GM06990 (cell line): ENCODE results near the gene SLC35G2.

Source experiments
- DNase-seq: peaks from one replicate; pipeline ENCODE4 v3.0.0-alpha.2; 2011; ENCODE audit not compliant: insufficient read length; ENCODE audit errors: extremely low read depth
- H3K27me3 ChIP-seq: replicated peaks from 2 replicates; pipeline ENCODE4 v1.6.0; 2011; ENCODE audit warnings: low read length; ENCODE audit not compliant: control insufficient read depth, insufficient read depth
- H3K36me3 ChIP-seq: 2 replicates; pipeline ENCODE4 v1.5.1; 2011; ENCODE audit warnings: low read length; ENCODE audit not compliant: control insufficient read depth, insufficient read depth
- H3K4me3 ChIP-seq: replicated peaks from 2 replicates; pipeline ENCODE4 v1.5.1; 2011; ENCODE audit warnings: low read depth, mild to moderate bottlenecking, control low read depth, low read length
- CTCF ChIP-seq: IDR thresholded peaks from 2 replicates; pipeline ENCODE4 v1.5.1; 2011; ENCODE audit warnings: low read length, control low read depth, mild to moderate bottlenecking, inconsistent platforms; ENCODE audit not compliant: insufficient read depth, poor library complexity, severe bottlenecking

The SLC35G2 gene

GRCh38 chr3:136835813-136836510, 17.0 kb downstream of the SLC35G2 start:
- TF ChIP-seq CTCF, result no peak
- H3K27me3 ChIP-seq, result no peaks in the 10 kb centered on the region
- DNase-seq, result no peak
- H3K4me3 ChIP-seq, result no peak overlapping the region
- H3K36me3 ChIP-seq, result no peaks in the 10 kb centered on the region; the same call in 1 of the 2 replicates

- Histone ChIP-seq H3K27me3 (no peaks in the 10 kb centered on the region), H3K4me3 (no peak overlapping the region), H3K36me3 (no peaks in the 10 kb centered on the region; the same call in 1 of the 2 replicates)
- TF ChIP-seq CTCF, result no peak
- DNase-seq, result no peak
Observed at GRCh38 chr3:136836511-136837156, 17.7 kb downstream of the SLC35G2 start.

GRCh38 chr3:136838641-136839555, 20.0 kb downstream of the SLC35G2 start:
- no peak for TF ChIP-seq CTCF
- Histone ChIP-seq H3K27me3 (no peaks in the 10 kb centered on the region), H3K4me3 (no peak overlapping the region), H3K36me3 (peaks cover 2% of the 10 kb centered on the region)
- DNase-seq, result no peak

GRCh38 chr3:136839556-136839931, 20.6 kb downstream of the SLC35G2 start:
- DNase-seq, result no peak
- Histone ChIP-seq H3K27me3 (no peaks in the 10 kb centered on the region), H3K36me3 (peaks cover 2% of the 10 kb centered on the region), H3K4me3 (no peak overlapping the region)
- TF ChIP-seq CTCF, result no peak

- no peak overlapping the region for H3K4me3 ChIP-seq
- peaks cover 2% of the 10 kb centered on the region for H3K36me3 ChIP-seq
- no peak for DNase-seq
- no peak for TF ChIP-seq CTCF
- H3K27me3 ChIP-seq, result no peaks in the 10 kb centered on the region
Observed at GRCh38 chr3:136840252-136840651, 21.3 kb downstream of the SLC35G2 start.
